GM19324 (cell line): ENCODE results near the gene HBA1.
"Not testable (repeated sequence)": the region's sequence is repeated elsewhere in the genome, so short reads cannot be mapped to it uniquely, and the experiment has no call there.

Source experiments
- ATAC-seq: cut with Tn5 transposase; IDR thresholded peaks from one replicate; pipeline ENCODE4 v1.9.1; 2021; ENCODE audit warnings: mild to moderate bottlenecking, moderate library complexity; ENCODE audit not compliant: unreplicated experiment, low FRiP score

The HBA1 gene

DNA sequence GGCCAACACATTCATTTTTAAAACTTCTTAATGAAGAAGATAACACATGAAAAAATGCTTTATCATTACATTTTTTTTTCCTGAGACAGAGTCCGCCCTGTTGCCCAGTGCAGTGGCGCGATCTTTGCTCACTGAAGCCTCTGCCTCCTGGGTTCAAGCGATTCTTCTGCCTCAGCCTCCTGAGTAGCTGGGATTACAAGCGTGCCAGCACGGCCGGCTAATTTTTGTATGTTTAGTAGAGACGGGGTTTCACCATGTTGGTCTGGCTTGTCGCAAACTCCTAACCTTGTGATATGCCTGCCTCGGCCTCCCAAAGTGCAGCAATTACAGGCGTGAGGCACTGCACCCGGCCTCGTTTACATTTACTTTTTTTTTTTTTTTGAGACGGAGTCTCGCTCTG is 17.0 kb downstream of the HBA1 start:
- no peak for ATAC-seq

GRCh38 chr16:194516-194915 is 18.0 kb downstream of the HBA1 start:
- ATAC-seq: no peak

- no peak for ATAC-seq
Observed at GRCh38 chr16:200388-200787, 23.9 kb downstream of the HBA1 start.

DNA sequence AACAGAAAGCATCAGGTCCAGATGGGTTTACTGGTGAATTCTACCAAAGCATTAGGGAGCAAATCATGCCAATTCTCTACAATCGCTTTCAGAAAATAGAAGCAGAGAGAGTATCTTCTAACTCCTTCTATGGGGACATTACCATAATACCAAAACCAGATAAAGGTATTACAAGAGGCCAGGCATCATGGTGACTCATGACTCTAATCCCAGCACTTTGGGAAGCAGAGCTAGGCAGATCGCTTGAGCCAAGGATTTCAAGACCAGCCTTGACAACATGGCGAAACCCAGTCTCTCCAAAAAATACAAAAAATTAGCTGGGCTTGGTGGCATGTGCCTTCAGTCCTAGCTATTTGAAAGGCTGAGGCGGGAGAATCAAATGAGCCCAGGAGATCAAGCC is 26.8 kb downstream of the HBA1 start:
- no peak for ATAC-seq

GRCh38 chr16:204046-204445 is 27.6 kb downstream of the HBA1 start:
- ATAC-seq: not testable (repeated sequence)

GRCh38 chr16:209359-209758 is 32.9 kb downstream of the HBA1 start:
- ATAC-seq: not testable (repeated sequence)

GRCh38 chr16:211631-212180 is 35.2 kb downstream of the HBA1 start:
- not testable (repeated sequence) for ATAC-seq

- no peak for ATAC-seq
Observed at GRCh38 chr16:212999-213398, 36.5 kb downstream of the HBA1 start.

DNA sequence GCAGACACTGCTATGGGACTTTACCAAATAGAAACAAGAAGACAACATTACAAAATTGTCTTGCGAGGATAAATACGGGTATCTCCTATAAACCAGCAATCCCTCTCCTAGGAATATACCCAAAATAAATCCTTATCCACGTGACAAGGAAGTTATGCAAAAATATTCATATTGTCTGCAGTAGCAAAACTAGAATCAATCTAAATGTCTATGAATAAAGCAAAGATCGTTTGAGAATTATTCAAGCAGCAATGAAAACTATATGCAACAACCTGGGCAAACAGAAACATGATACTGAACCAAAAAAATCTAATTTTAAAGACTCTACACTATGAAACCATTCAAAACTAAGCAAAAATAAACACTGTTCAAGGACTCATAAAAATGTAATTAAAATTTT is 43.5 kb downstream of the HBA1 start:
- ATAC-seq: no peak
